Hepatocyte (in vitro differentiated cells): ENCODE measurements around the gene IL10. TPM values are rescaled to one million over a fixed set of nuclear protein-coding genes. Genes with fewer than 3 reads are reported as not detected.
A peak's percentile ranks its signal among the peaks of the same experiment; 100 is the strongest.

Experiments
- DNase-seq: peaks from one replicate; pipeline ENCODE4 v3.0.0-alpha.2; 2016; ENCODE audit warnings: low spot score
- H2AFZ ChIP-seq: fragments of 200-600 bp; sonication (generic); 2 replicates; pipeline ENCODE4 v1.6.0; 2016; ENCODE audit warnings: antibody characterized with exemption, mild to moderate bottlenecking
- H3K27ac ChIP-seq: fragments of 200-600 bp; sonication (generic); 2 replicates; pipeline ENCODE4 v1.5.1; 2016; ENCODE audit warnings: mild to moderate bottlenecking
- H3K27me3 ChIP-seq: fragments of 200-600 bp; sonication (generic); 2 replicates; pipeline ENCODE4 v1.6.1; 2016
- H3K36me3 ChIP-seq: fragments of 200-600 bp; sonication (generic); replicated peaks from 2 replicates; pipeline ENCODE4 v1.5.1; 2016; ENCODE audit warnings: low read depth; ENCODE audit not compliant: insufficient read depth
- H3K4me1 ChIP-seq: fragments of 200-600 bp; sonication (generic); 2 replicates; pipeline ENCODE4 v1.5.1; 2016; ENCODE audit warnings: mild to moderate bottlenecking, moderate library complexity; ENCODE audit not compliant: insufficient read depth
- H3K4me2 ChIP-seq: fragments of 200-600 bp; sonication (generic); 2 replicates; pipeline ENCODE4 v1.6.0; 2016
- H3K4me3 ChIP-seq: fragments of 200-600 bp; sonication (generic); 2 replicates; pipeline ENCODE4 v1.5.1; 2016; ENCODE audit warnings: mild to moderate bottlenecking
- H3K79me2 ChIP-seq: fragments of 200-600 bp; sonication (generic); 2 replicates; pipeline ENCODE4 v1.6.0; 2017; ENCODE audit warnings: mild to moderate bottlenecking
- H3K9me2 ChIP-seq: fragments of 200-600 bp; sonication (generic); replicated peaks from 2 replicates; pipeline ENCODE4 v1.6.0; 2017; ENCODE audit warnings: mild to moderate bottlenecking; ENCODE audit not compliant: insufficient read depth
- H3K9me3 ChIP-seq: fragments of 200-600 bp; sonication (generic); 2 replicates; pipeline ENCODE4 v1.5.1; 2016; ENCODE audit warnings: low read depth, mild to moderate bottlenecking
- H4K20me1 ChIP-seq: fragments of 200-600 bp; sonication (generic); 2 replicates; pipeline ENCODE4 v1.6.0; 2016; ENCODE audit warnings: mild to moderate bottlenecking; ENCODE audit not compliant: insufficient read depth, poor library complexity, severe bottlenecking
- EZH2 ChIP-seq: fragments of 200-600 bp; sonication (generic); IDR thresholded peaks from 2 replicates; pipeline ENCODE4 v1.6.1; 2016; ENCODE audit warnings: antibody characterized with exemption, mild to moderate bottlenecking, borderline replicate concordance
- EZH2phosphoT487 ChIP-seq: fragments of 200-600 bp; sonication (generic); IDR thresholded peaks from one replicate; pipeline ENCODE4 v1.6.1; 2018; ENCODE audit warnings: antibody characterized with exemption, mild to moderate bottlenecking, low read depth, moderate library complexity; ENCODE audit not compliant: unreplicated experiment, severe bottlenecking
- WGBS: methylation state at CpG from one replicate; pipeline ENCODE4 v1.1.6; 2016; ENCODE audit warnings: low lambda C conversion rate; ENCODE audit errors: missing lambda C conversion rate; 5-methylcytosine and 5-hydroxymethylcytosine counted together
- polyA plus RNA-seq: library from polyadenylated mRNA; unstranded; fragments of >200 nt; fragmentation: Nextera tagmentation; extraction: Ambion mirVana; gene quantifications from 2 replicates; pipeline ENCODE4 v1.2.1, GENCODE V29; 2016
- total RNA-seq: library from RNA; depleted of rRNA; stranded (reverse); fragments of >200 nt; gene quantifications from 2 replicates; pipeline ENCODE4 v1.2.3, GENCODE V29; 2014
- TF ChIP-seq, protein P1 (sequence below): fragments of 200-600 bp; sonication (generic); IDR thresholded peaks from 2 replicates; pipeline ENCODE4 v1.5.1; 2016; ENCODE audit warnings: antibody characterized with exemption, mild to moderate bottlenecking; ENCODE audit not compliant: poor library complexity

Gene IL10
- total and polyA plus RNA-seq, 2 experiments from 2014 or later, result 0.50 TPM; not detected in 1

DNA sequence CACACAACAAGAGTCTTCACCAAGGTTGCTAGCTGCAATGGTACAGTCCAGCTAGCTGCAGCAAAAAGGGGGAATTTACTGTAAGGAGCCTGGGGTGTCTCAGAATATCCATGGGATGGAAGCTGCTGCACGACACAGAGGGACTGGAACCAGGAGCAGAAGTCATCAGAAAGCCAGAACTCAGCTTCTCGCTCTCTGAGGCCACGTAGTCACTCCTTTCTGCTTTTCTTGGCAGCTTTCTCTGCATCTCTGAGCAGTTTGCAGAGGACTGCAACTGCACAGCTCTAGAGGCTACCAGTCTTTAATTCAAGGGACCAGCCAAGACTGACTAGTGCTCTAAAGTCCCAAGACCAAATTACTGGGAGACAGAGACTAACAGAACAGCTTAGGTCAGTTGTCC is 27.0 kb upstream of the IL10 start:
- TF ChIP-seq, protein P1, sequence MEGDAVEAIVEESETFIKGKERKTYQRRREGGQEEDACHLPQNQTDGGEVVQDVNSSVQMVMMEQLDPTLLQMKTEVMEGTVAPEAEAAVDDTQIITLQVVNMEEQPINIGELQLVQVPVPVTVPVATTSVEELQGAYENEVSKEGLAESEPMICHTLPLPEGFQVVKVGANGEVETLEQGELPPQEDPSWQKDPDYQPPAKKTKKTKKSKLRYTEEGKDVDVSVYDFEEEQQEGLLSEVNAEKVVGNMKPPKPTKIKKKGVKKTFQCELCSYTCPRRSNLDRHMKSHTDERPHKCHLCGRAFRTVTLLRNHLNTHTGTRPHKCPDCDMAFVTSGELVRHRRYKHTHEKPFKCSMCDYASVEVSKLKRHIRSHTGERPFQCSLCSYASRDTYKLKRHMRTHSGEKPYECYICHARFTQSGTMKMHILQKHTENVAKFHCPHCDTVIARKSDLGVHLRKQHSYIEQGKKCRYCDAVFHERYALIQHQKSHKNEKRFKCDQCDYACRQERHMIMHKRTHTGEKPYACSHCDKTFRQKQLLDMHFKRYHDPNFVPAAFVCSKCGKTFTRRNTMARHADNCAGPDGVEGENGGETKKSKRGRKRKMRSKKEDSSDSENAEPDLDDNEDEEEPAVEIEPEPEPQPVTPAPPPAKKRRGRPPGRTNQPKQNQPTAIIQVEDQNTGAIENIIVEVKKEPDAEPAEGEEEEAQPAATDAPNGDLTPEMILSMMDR, result no peak
- TF ChIP-seq EZH2 (no peak), EZH2phosphoT487 (no peak)
- 88% methylated on average over 3 of the region's 3 CpGs for WGBS
- no peaks in the 10 kb centered on the region for H3K9me2 ChIP-seq
- no peak for DNase-seq
- H3K79me2 ChIP-seq, result no peaks in the 10 kb centered on the region
- no peaks in the 10 kb centered on the region for H3K36me3 ChIP-seq
- no peak overlapping the region for H3K4me3 ChIP-seq
- H3K27ac ChIP-seq, result no peak overlapping the region
- no peak overlapping the region for H2AFZ ChIP-seq
- H3K4me2 ChIP-seq, result no peak overlapping the region
- H3K9me3 ChIP-seq, result no peaks in the 10 kb centered on the region
- H4K20me1 ChIP-seq, result no peaks in the 10 kb centered on the region
- no peaks in the 10 kb centered on the region for H3K4me1 ChIP-seq
- H3K27me3 ChIP-seq, result no peaks in the 10 kb centered on the region

GRCh38 chr1:206798384-206798996 is 26.2 kb upstream of the IL10 start:
- Histone ChIP-seq H3K27ac (no peak overlapping the region), H3K9me2 (no peaks in the 10 kb centered on the region), H3K4me1 (no peaks in the 10 kb centered on the region), H3K4me2 (no peak overlapping the region), H3K4me3 (no peak overlapping the region), H4K20me1 (no peaks in the 10 kb centered on the region), H2AFZ (no peak overlapping the region), H3K27me3 (no peaks in the 10 kb centered on the region), H3K9me3 (no peaks in the 10 kb centered on the region), H3K36me3 (no peaks in the 10 kb centered on the region), H3K79me2 (no peaks in the 10 kb centered on the region)
- 70% methylated on average over 13 of the region's 13 CpGs for WGBS
- DNase-seq, result no peak
- TF ChIP-seq EZH2 (no peak), EZH2phosphoT487 (no peak)
- TF ChIP-seq, protein P1, result no peak

- Histone ChIP-seq H3K9me2 (no peaks in the 10 kb centered on the region), H3K9me3 (no peaks in the 10 kb centered on the region), H3K27me3 (no peaks in the 10 kb centered on the region), H4K20me1 (no peaks in the 10 kb centered on the region), H2AFZ (no peak overlapping the region), H3K27ac (peak overlapping the region; percentile 35), H3K79me2 (no peaks in the 10 kb centered on the region), H3K4me1 (no peaks in the 10 kb centered on the region), H3K4me3 (no peak overlapping the region), H3K36me3 (no peaks in the 10 kb centered on the region), H3K4me2 (no peak overlapping the region)
- DNase-seq, result peak; percentile 34
- TF ChIP-seq, protein P1, result peak; percentile 34
- no peak for TF ChIP-seq EZH2
- TF ChIP-seq EZH2phosphoT487, result no peak
- WGBS, result 54% methylated on average over 8 of the region's 8 CpGs
Measured at GRCh38 chr1:206797534-206798383, 25.5 kb upstream of the IL10 start.
